ENCODE measurements around the gene RECK.

GRCh38 chr9:36140086-36141084, 103.7 kb downstream of the RECK start:
- TF ChIP-seq CTCF (IDR thresholded peaks at IDR 0.05) (no peak), POLR2A (IDR thresholded peaks at IDR 0.05) (no peak)

Measured in lower leg skin (tissue), 3 donors.